ENCODE measurements around the gene FSTL5. TPM values are rescaled to one million over a fixed set of nuclear protein-coding genes. Genes with fewer than 3 reads are reported as not detected.

The FSTL5 gene
- total and polyA plus RNA-seq, 2 donors (not counting 3 experiments of a cell fraction or from before 2014, with no cell fraction given) = 1.3 to 1.9 TPM

- H3K9me1 ChIP-seq (replicated peaks; ENCODE audit: control insufficient read depth, extremely low read depth, insufficient read depth, low read length) = no peaks in the 10 kb centered on the region
- BruUV-seq (replicated peaks) = no TSS peak
- dilution Hi-C loops (cut with MboI; ENCODE audit: extremely low pct_ligation_motif_present, low sequenced_read_pairs) (no loop called here), intact Hi-C loops (cut with micrococcal nuclease) (no loop called here)
- H3K36me3 ChIP-seq (ENCODE audit: control insufficient read depth in 2 of 2, extremely low read depth in 1 of 2, insufficient read depth in 2 of 2, low read length in 2 of 2) = no peaks in the 10 kb centered on the region
- FAIRE-seq (no peak), DNase-seq (ENCODE audit: low read depth, low spot score) (no peak)
- H3K4me3 ChIP-seq (replicated peaks in 1 of 3; ENCODE audit: insufficient read depth in 1 of 3, low read depth in 1 of 3, low read length in 3 of 3) = no peak overlapping the region
- POLR2A ChIA-PET = no interaction called here
- H2AFZ ChIP-seq (ENCODE audit: low read depth, low read length) = no peak overlapping the region
- H3K79me2 ChIP-seq (ENCODE audit: control insufficient read depth, insufficient read depth, low read length) = no peaks in the 10 kb centered on the region
- CTCF ChIA-PET = no interaction called here
- no peaks in the 10 kb centered on the region for H3K4me1 ChIP-seq (ENCODE audit: control insufficient read depth, extremely low read depth, insufficient read depth, low read length)
- no peak for TF ChIP-seq FOS (IDR thresholded peaks at IDR 0.05; ENCODE audit: borderline replicate concordance, insufficient read depth, low read length)
- no peak overlapping the region for H3K27ac ChIP-seq (ENCODE audit: insufficient read depth, low read depth, low read length)
- H3K9me3 ChIP-seq (replicated peaks; ENCODE audit: control insufficient read depth, insufficient read depth, low read length) = no peaks in the 10 kb centered on the region
- no peaks in the 10 kb centered on the region for H4K20me1 ChIP-seq (replicated peaks; ENCODE audit: control insufficient read depth, extremely low read depth, insufficient read depth, low read length)
- H3K4me2 ChIP-seq (ENCODE audit: insufficient read depth, low read length) = no peak overlapping the region
- H3K27me3 ChIP-seq (ENCODE audit: control insufficient read depth in 2 of 2, insufficient read depth in 2 of 2, low read length in 2 of 2) = no peaks in the 10 kb centered on the region
- H3K9ac ChIP-seq (replicated peaks; ENCODE audit: extremely low read depth, insufficient read depth, low read length) = no peak overlapping the region
Observed at GRCh38 chr4:161505141-161505540, 658.7 kb downstream of the FSTL5 start.

DNA sequence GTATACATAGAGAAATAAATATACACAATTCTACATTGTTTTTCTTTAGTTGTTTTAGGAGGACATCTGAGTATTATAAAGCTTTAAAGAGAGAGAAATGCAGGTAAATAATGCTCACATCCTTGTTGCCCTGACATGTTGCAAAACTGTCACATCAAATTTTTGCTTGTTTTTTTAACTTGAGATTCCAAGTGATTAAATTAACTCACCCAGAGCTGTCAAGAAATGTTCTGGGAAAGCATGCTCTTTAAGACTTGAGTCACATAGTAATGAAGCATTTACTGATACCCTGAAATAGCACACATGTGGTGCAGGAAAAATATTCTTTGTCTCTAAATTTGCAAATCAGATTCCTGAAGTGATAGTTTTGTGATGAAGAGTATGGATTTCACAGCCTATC, 665.6 kb downstream of the FSTL5 start:
- no TSS peak for BruUV-seq (replicated peaks)
- ChIA-PET CTCF (no interaction called here), POLR2A (no interaction called here)
- Histone ChIP-seq H3K4me1 (ENCODE audit: control insufficient read depth, extremely low read depth, insufficient read depth, low read length) (no peaks in the 10 kb centered on the region), H3K9ac (replicated peaks; ENCODE audit: extremely low read depth, insufficient read depth, low read length) (no peak overlapping the region), H3K27ac (ENCODE audit: insufficient read depth, low read depth, low read length) (no peak overlapping the region), H3K9me3 (replicated peaks; ENCODE audit: control insufficient read depth, insufficient read depth, low read length) (no peaks in the 10 kb centered on the region), H3K36me3 (ENCODE audit: control insufficient read depth in 2 of 2, extremely low read depth in 1 of 2, insufficient read depth in 2 of 2, low read length in 2 of 2) (no peaks in the 10 kb centered on the region), H3K4me3 (replicated peaks in 1 of 3; ENCODE audit: insufficient read depth in 1 of 3, low read depth in 1 of 3, low read length in 3 of 3) (no peak overlapping the region), H3K79me2 (ENCODE audit: control insufficient read depth, insufficient read depth, low read length) (no peaks in the 10 kb centered on the region), H2AFZ (ENCODE audit: low read depth, low read length) (no peak overlapping the region), H3K9me1 (replicated peaks; ENCODE audit: control insufficient read depth, extremely low read depth, insufficient read depth, low read length) (no peaks in the 10 kb centered on the region), H3K27me3 (ENCODE audit: control insufficient read depth in 2 of 2, insufficient read depth in 2 of 2, low read length in 2 of 2) (no peaks in the 10 kb centered on the region), H4K20me1 (replicated peaks; ENCODE audit: control insufficient read depth, extremely low read depth, insufficient read depth, low read length) (no peaks in the 10 kb centered on the region), H3K4me2 (ENCODE audit: insufficient read depth, low read length) (no peak overlapping the region)
- DNase-seq (ENCODE audit: low read depth, low spot score) = no peak
- intact Hi-C loops (cut with micrococcal nuclease) = no loop called here
- FAIRE-seq = no peak
- dilution Hi-C loops (cut with MboI; ENCODE audit: extremely low pct_ligation_motif_present, low sequenced_read_pairs) = no loop called here
- TF ChIP-seq MYC (IDR thresholded peaks at IDR 0.05; ENCODE audit: low read depth, low read length) (no peak), GATA2 (IDR thresholded peaks at IDR 0.05; ENCODE audit: insufficient read depth, insufficient read length, low read depth, low read length) (no peak), MAX (IDR thresholded peaks at IDR 0.05; ENCODE audit: insufficient read depth, insufficient read length) (no peak), JUN (IDR thresholded peaks at IDR 0.05; ENCODE audit: borderline replicate concordance, insufficient read depth, insufficient read length, low read depth) (no peak)
- TF ChIP-seq, protein P1, sequence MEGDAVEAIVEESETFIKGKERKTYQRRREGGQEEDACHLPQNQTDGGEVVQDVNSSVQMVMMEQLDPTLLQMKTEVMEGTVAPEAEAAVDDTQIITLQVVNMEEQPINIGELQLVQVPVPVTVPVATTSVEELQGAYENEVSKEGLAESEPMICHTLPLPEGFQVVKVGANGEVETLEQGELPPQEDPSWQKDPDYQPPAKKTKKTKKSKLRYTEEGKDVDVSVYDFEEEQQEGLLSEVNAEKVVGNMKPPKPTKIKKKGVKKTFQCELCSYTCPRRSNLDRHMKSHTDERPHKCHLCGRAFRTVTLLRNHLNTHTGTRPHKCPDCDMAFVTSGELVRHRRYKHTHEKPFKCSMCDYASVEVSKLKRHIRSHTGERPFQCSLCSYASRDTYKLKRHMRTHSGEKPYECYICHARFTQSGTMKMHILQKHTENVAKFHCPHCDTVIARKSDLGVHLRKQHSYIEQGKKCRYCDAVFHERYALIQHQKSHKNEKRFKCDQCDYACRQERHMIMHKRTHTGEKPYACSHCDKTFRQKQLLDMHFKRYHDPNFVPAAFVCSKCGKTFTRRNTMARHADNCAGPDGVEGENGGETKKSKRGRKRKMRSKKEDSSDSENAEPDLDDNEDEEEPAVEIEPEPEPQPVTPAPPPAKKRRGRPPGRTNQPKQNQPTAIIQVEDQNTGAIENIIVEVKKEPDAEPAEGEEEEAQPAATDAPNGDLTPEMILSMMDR (IDR thresholded peaks at IDR 0.05; ENCODE audit: extremely low read depth in 1 of 2, insufficient read depth in 1 of 2, low read depth in 1 of 2, low read length in 2 of 2) = no peak

Measured in endothelial cell of umbilical vein (primary cell).